HG03520 (cell line): ENCODE data around the gene METTL8.
"Not testable (repeated sequence)": the region's sequence is repeated elsewhere in the genome, so short reads cannot be mapped to it uniquely, and the experiment has no call there.

Experiments used
- ATAC-seq: cut with Tn5 transposase; IDR thresholded peaks from one replicate; pipeline ENCODE4 v1.9.1; 2021; ENCODE audit warnings: mild to moderate bottlenecking, moderate library complexity; ENCODE audit not compliant: unreplicated experiment

METTL8 gene

GRCh38 chr2:171402906-171403580 is 30.7 kb downstream of the METTL8 start:
- no peak for ATAC-seq

- no peak for ATAC-seq
These were observed 31.8 kb downstream of the METTL8 start for GRCh38 chr2:171401947-171402346.

- no peak for ATAC-seq
These were observed 33.4 kb downstream of the METTL8 start for GRCh38 chr2:171400395-171400794.

DNA sequence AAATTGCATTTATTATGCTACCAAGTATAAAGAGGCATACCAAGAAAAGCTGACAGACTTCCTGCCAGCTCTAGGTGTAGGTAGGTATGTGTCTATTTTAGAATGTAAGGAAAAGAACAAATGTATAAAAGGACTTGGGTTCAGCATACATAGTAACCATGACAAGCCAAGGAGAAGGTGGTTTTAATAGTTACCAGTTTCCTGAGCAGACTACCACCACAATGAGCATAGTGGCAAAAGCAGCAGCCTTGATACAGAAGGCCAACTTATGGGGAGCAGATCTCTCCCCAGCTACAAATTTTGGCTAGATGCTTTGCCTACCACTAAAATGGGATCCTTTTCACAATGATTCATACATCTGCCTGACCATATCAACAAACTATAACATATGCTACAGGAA is 34.5 kb downstream of the METTL8 start:
- ATAC-seq: no peak

DNA sequence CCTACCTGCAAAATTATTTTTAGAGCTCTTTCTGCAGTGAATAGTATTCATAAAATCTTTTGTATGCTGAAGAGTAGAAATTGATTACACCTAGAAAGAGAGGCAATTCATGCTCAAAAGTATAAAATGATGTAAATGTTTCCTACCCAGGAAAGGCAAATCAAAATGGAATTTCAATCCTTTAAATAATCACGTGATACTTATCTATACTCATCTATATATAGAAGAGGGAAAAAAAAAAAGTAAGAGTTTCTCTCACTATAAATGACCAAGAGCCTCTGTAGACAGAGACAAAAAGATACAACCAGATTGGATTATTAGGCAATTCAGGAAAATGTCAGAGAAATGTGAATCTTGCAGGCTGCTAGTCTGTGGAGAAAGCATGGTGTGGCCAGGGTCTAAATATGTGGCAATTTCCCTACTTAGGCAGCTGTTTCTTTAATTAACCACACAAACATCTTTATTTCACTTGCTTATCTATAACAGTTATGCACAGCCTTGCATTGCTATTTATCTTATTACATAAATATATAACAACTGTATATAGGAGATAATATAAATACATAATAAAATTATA is 39.5 kb downstream of the METTL8 start:
- no peak for ATAC-seq

GRCh38 chr2:171393487-171393886 is 40.3 kb downstream of the METTL8 start:
- ATAC-seq: no peak

- no peak for ATAC-seq
These were observed 42.3 kb downstream of the METTL8 start for GRCh38 chr2:171391532-171391931.

GRCh38 chr2:171390941-171391516 is 42.8 kb downstream of the METTL8 start:
- ATAC-seq: no peak

- no peak for ATAC-seq
These were observed 44.0 kb downstream of the METTL8 start for GRCh38 chr2:171389780-171390179.

DNA sequence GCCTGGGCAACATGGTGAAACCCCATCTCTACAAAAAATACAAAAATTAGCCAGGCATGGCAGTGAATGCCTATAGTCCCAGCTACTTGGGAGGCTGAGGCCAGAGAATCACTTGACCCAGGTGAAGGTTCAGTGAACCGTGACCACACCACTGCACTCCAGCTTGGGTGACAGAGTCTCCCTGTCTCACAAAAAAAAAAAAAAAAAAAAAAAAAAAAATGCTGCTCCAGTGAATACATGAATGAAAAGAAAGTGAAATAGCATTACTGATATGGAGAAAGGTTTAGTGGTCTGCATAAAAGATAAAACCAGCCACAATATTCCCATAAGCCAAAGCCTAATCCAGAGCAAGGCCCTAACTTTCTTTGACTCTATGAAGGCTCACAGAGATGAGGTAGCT is 44.5 kb downstream of the METTL8 start:
- ATAC-seq: no peak

DNA sequence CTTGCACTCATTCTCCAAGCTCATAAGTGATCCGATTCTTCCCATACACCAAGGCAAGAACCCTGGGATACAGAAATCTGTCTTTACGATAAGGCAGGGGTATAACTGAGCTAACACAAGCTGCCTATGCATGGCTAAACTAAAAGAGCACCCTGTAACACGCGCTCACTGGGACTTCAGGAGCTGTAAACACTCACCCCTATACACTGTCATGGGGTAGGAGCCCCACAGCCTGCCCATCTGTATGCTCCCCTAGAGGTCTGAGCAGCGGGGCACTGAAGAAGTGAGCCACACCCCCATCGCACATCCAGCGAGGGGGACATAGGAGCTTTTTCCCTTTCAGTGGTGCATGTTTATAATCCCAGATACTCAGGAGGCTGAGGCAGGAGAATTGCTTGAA is 46.7 kb downstream of the METTL8 start:
- no peak for ATAC-seq

- ATAC-seq: no peak
These were observed 47.2 kb downstream of the METTL8 start for GRCh38 chr2:171386627-171387026.

- ATAC-seq: no peak
These were observed 50.7 kb downstream of the METTL8 start for GRCh38 chr2:171383134-171383533.

DNA sequence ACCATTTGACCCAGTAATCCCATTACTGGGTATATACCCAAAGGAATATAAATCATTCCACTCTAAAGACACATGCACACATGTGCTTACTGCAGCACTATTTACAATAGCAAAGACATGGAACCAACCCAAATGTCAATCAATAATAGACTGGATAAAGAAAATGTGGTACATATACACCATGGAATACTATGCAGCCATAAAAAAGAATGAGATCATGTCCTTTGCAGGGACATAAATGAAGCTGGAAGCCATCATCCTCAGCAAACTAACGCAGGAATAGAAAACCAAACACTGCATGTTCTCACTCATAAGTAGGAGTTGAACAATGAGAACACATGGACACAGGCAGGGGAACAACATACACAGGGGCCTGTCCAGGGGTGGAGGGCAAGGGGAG is 51.6 kb downstream of the METTL8 start:
- not testable (repeated sequence) for ATAC-seq

DNA sequence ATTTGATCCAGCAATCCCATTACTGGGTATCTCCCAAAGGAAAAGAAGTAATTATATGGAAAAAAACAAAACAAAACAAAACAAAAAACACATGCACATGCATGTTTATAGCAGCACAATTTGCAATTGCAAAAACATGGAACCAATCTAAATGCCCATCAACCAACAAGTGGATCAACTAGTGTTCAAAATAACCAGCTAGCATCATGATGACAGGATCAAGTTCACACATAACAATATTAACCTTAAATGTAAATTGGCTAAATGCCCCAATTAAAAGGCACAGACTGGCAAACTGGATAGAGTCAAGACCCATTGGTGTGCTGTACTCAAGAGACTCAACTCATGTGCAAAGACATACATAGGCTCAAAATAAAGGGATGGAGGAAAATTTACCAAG is 55.9 kb downstream of the METTL8 start:
- not testable (repeated sequence) for ATAC-seq

GRCh38 chr2:171367692-171368091 is 66.1 kb downstream of the METTL8 start:
- no peak for ATAC-seq

- no peak for ATAC-seq
These were observed 68.0 kb downstream of the METTL8 start for GRCh38 chr2:171365778-171366177.

DNA sequence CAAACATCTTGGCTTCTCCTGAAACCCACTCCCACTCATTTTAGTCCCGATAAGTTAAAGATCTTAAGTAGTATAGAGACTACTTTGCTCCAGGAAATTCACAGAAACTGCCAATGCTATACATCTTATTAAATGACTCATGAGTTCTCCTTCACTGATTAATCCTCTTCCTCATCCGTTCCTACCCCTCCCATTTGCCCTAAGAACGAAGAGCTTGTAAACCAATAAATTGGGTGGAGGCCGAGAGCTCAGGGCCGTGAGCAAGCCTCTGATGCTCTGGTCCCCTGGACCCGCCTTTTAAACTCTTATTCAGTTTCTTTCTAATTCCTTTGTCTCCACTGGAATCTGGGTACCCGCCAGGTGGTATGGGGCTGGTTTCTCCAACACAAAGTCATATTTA is 68.6 kb downstream of the METTL8 start:
- ATAC-seq: no peak

DNA sequence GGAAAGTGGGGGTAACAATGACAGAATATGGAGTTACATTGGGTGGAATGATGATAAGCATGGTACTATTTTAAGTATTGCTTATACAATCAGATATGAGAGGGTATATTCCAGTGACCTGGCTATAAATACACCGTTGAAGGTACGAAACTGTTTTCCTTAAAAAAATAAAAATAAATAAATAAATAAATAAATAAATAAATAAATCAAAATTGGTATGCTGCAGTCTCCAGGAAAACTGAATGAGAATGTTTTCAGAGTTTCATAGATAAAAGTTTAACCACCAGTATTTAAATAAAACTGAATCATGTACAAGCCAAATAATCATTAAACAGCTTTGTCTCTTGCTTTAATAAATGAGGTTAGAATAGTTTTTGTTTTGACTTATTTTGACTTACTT is 71.4 kb downstream of the METTL8 start:
- no peak for ATAC-seq

- ATAC-seq: no peak
These were observed 72.9 kb downstream of the METTL8 start for GRCh38 chr2:171360905-171361304.

GRCh38 chr2:171353746-171354145 is 80.0 kb downstream of the METTL8 start:
- ATAC-seq: not testable (repeated sequence)

- no peak for ATAC-seq
These were observed 85.7 kb downstream of the METTL8 start for GRCh38 chr2:171348056-171348455.
